BLaER1 (cell line): ENCODE measurements around the gene PNISR.
A peak's percentile ranks its signal among the peaks of the same experiment; 100 is the strongest.

Source experiments
- H3K27ac ChIP-seq: shearing (Covaris generic); formaldehyde crosslinking; 2 replicates; pipeline ENCODE4 v1.8.1; 2022
- H3K27me3 ChIP-seq: shearing (Covaris generic); formaldehyde crosslinking; 2 replicates; pipeline ENCODE4 v1.8.1; 2022
- H3K36me3 ChIP-seq: shearing (Covaris generic); formaldehyde crosslinking; 2 replicates; pipeline ENCODE4 v1.8.1; 2022
- H3K4me1 ChIP-seq: shearing (Covaris generic); formaldehyde crosslinking; 2 replicates; pipeline ENCODE4 v1.8.1; 2022
- H3K4me2 ChIP-seq: shearing (Covaris generic); formaldehyde crosslinking; 2 replicates; pipeline ENCODE4 v1.8.1; 2022
- H3K4me3 ChIP-seq: shearing (Covaris generic); formaldehyde crosslinking; 2 replicates; pipeline ENCODE4 v1.8.1; 2022
- H3K9ac ChIP-seq: shearing (Covaris generic); formaldehyde crosslinking; 2 replicates; pipeline ENCODE4 v1.8.1; 2022
- H3K9me3 ChIP-seq: shearing (Covaris generic); formaldehyde crosslinking; 2 replicates; pipeline ENCODE4 v1.8.1; 2022
- H4K20me1 ChIP-seq: shearing (Covaris generic); formaldehyde crosslinking; 2 replicates; pipeline ENCODE4 v1.8.1; 2022
- Cebpa-rat ChIP-seq: shearing (Covaris generic); IDR thresholded peaks from 2 replicates; pipeline ENCODE4 v1.8.1; 2022

PNISR gene

DNA sequence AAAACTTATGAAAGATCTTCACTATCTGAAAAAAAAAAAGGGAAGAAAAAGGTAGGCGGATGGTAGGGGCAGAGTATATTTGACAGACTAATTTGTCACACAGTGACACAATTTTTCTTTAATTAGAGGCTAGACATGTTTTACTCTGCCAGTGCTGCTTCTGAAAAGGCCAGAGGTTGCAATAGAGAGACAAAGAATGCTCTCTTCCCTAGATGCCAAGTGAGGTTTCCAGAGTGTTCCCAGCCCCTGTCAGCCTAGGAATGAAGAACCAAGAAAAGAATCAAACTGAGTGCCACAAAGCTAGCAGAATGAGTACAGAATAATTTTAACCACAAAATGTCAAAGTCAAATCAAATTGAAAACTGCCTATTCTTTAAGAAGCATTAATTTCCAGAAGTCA lies 13.0 kb downstream of the PNISR start:
- Histone ChIP-seq H3K27me3 (no peaks in the 10 kb centered on the region), H3K4me2 (no peak overlapping the region), H3K9me3 (no peaks in the 10 kb centered on the region), H3K4me3 (no peak overlapping the region), H4K20me1 (peaks cover 98% of the 10 kb centered on the region), H3K27ac (no peak overlapping the region), H3K9ac (no peak overlapping the region), H3K4me1 (no peaks in the 10 kb centered on the region), H3K36me3 (peaks cover 82% of the 10 kb centered on the region)
- TF ChIP-seq Cebpa-rat: no peak

DNA sequence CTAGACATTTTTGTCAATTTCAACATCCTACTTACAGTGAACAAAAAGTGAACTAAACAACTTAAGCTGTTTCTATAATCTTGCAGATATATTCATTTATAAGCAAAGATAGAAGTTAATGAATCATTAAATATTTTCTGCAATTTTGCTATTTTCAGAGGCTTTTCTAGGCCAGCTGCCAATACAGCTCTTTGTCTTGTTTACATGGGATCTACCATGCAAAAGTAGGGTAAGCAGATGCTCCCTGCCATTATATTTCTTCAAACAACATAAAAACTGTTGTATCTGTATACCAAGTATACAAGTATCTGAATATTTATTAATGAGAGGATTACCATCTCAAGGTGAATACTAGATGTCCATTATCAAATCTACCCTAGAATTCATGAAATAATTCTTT lies 15.4 kb downstream of the PNISR start:
- TF ChIP-seq Cebpa-rat: no peak
- Histone ChIP-seq H3K27me3 (no peaks in the 10 kb centered on the region), H4K20me1 (peaks cover 92% of the 10 kb centered on the region), H3K4me1 (no peaks in the 10 kb centered on the region), H3K9ac (no peak overlapping the region), H3K27ac (no peak overlapping the region), H3K4me2 (no peak overlapping the region), H3K4me3 (no peak overlapping the region), H3K36me3 (peaks cover 90% of the 10 kb centered on the region), H3K9me3 (no peaks in the 10 kb centered on the region)

DNA sequence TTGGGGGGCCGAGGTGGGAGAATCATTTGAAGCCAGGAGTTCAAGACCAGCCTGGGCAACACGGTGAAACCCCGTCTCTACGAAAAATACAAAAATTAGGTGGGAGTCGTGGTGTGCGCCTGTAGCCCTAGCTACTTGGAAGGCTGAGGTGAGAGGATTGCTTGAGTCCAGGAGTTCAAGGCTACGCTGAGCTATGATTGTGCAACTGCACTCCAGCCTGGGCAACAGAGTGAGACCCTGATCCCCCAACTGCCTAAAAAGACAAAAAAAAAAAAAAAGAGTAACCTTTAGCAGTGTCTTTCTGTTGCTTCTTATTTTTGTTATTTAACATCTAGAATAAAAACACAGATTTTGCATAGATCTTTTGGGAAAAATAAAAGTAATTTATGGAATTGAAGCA lies 18.0 kb downstream of the PNISR start:
- Histone ChIP-seq H3K9me3 (no peaks in the 10 kb centered on the region), H3K27me3 (no peaks in the 10 kb centered on the region), H4K20me1 (peaks cover 78% of the 10 kb centered on the region), H3K4me3 (no peak overlapping the region), H3K36me3 (peaks cover 90% of the 10 kb centered on the region), H3K9ac (no peak overlapping the region), H3K4me2 (no peak overlapping the region), H3K27ac (no peak overlapping the region), H3K4me1 (no peaks in the 10 kb centered on the region)
- no peak for TF ChIP-seq Cebpa-rat

DNA sequence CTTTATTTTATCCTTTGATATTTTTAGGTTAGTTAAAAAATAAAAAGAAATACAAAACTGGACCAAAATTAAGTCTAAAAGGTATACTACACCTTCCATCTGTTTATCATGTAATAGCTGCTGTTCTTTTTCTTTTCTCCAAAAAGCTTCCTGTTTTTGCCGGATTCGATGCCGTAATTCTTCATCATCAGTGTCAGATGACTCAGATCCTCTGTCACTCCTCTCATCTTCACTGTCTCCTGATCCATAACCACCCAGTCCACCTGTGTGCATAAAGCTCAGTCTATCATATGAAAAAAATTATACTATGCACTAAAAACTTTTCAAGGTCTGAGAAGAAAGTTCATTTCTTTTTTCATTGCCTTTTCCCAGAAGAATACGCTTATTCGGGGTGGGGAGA lies 22.7 kb downstream of the PNISR start:
- H3K27me3 ChIP-seq: no peaks in the 10 kb centered on the region
- H3K4me3 ChIP-seq: no peak overlapping the region
- peaks cover 81% of the 10 kb centered on the region for H3K36me3 ChIP-seq
- H3K4me1 ChIP-seq: no peaks in the 10 kb centered on the region
- H3K9ac ChIP-seq: no peak overlapping the region
- H3K9me3 ChIP-seq: no peaks in the 10 kb centered on the region
- H4K20me1 ChIP-seq: peaks cover 33% of the 10 kb centered on the region
- no peak for TF ChIP-seq Cebpa-rat
- no peak overlapping the region for H3K27ac ChIP-seq
- no peak overlapping the region for H3K4me2 ChIP-seq

DNA sequence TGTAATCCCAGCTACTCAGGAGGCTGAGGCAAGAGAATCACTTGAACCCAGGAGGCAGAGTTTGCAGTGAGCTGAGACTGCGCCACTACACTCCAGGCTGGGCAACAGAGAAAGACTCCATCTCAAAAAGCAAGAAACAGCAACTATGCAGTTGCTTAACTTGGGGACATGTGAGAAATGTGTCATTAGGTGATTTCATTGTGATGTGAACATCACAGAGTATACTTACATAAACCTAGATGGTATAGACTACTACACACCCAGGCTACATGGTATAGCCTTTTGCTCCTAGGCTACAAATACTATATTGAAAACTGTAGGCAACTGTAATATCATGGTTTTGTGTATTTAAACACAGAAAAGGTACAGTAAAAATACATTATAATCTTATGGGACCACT lies 27.8 kb downstream of the PNISR start:
- H3K36me3 ChIP-seq: peaks cover 42% of the 10 kb centered on the region
- peaks cover 12% of the 10 kb centered on the region for H3K4me1 ChIP-seq
- no peak overlapping the region for H3K4me3 ChIP-seq
- H3K9ac ChIP-seq: no peak overlapping the region
- H4K20me1 ChIP-seq: no peaks in the 10 kb centered on the region
- no peak overlapping the region for H3K4me2 ChIP-seq
- no peak overlapping the region for H3K27ac ChIP-seq
- no peaks in the 10 kb centered on the region for H3K9me3 ChIP-seq
- H3K27me3 ChIP-seq: no peaks in the 10 kb centered on the region
- TF ChIP-seq Cebpa-rat: no peak

DNA sequence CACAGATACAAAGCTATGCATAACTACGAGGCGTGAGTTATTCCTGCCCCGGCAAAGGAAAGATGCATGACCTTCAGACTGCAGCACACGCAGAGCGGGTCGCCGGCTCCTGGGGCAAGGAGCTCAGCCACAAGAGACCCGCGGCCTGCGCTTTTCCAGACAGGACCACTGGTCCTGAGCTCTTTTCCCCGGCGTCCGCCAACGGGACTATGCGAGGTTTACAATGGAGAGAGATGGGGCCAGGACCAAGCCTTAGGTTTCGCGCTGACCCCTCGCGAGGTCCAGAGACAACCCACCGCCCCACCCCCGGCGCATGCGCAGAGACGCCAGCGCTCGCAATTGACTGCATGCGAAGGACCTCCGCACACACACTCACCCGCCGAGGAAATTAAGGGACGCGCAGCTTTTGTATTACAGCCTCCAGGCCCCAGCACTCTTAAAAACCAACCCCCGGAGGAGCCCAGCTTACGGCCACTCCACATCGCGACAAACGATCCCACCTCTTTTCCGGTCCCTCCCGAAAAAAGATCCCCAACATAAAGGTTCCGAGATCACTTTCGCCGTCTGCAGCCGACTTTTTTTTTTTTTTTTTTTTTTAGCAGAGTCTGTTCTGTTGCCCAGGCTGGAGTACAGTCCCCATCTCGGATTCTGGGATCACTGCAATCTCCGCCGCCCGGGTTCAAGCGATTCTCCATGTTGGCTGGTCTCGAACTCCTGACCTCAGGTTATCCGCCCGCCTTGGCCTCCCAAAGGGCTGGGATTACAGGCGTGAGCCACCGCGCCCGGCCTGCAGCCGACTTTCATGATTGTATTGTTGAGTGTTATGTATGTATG lies 31.2 kb downstream of the PNISR start, which contains the start of gene COQ3:
Gene COQ3 (minus strand): TSS at position 498 of the 834 bp plus-strand sequence. CDS start 16 bp downstream, at position 482.
- Histone ChIP-seq H3K27ac (peak within 1 kb of the TSS; percentile 84), H3K4me2 (peak within 1 kb of the TSS; percentile 83), H3K4me3 (peak within 1 kb of the TSS; percentile 76), H3K4me1 (peaks cover 12% of the 10 kb centered on the region), H3K36me3 (peaks cover 13% of the 10 kb centered on the region; the same call in 1 of the 2 replicates), H3K9me3 (no peaks in the 10 kb centered on the region), H4K20me1 (no peaks in the 10 kb centered on the region), H3K27me3 (no peaks in the 10 kb centered on the region), H3K9ac (peak within 1 kb of the TSS; percentile 85)
- TF ChIP-seq Cebpa-rat: no peak

DNA sequence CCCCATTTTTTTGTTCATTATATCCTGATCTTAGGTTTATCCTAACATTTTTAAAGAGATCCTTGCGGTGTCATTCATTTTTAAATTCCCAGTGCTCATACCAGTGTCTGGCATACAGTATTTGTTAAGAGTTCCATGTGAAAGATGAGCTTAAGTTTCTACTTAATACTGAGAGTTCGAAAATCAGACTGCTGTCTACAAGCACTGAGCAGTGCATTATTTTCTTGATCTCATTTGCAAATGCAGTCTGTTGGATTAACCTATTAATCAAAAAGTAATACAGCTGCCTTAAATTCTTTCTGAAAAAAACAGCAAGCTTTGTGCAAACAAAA lies 31.8 kb downstream of the PNISR start:
- Histone ChIP-seq H3K4me1 (peaks cover 12% of the 10 kb centered on the region), H3K27me3 (no peaks in the 10 kb centered on the region), H3K36me3 (peaks cover 13% of the 10 kb centered on the region; the same call in 1 of the 2 replicates), H3K27ac (peak overlapping the region; percentile 84), H4K20me1 (no peaks in the 10 kb centered on the region), H3K4me2 (peak overlapping the region; percentile 83), H3K9ac (peak overlapping the region; percentile 85), H3K4me3 (peak overlapping the region; percentile 76), H3K9me3 (no peaks in the 10 kb centered on the region)
- no peak for TF ChIP-seq Cebpa-rat

DNA sequence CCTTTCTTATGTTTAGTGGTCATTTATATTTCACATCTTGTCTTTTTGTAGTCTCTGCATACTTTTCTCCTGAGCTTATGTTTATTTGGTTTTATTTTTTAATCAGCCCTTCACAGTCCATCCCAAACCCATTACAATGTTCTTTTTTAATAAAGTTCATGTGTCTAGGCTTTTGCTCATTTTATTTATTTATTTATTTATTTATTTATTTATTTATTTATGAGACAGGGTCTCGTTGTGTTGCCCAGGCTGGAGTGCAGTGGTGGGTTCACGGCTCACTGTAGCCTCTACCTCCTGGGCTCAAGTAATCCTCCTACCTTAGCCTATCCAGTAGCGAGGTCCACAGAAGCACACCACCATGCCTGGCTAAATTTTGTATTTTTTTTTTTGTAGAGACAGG lies 34.2 kb downstream of the PNISR start:
- TF ChIP-seq Cebpa-rat: no peak
- Histone ChIP-seq H4K20me1 (no peaks in the 10 kb centered on the region), H3K36me3 (no peaks in the 10 kb centered on the region)

DNA sequence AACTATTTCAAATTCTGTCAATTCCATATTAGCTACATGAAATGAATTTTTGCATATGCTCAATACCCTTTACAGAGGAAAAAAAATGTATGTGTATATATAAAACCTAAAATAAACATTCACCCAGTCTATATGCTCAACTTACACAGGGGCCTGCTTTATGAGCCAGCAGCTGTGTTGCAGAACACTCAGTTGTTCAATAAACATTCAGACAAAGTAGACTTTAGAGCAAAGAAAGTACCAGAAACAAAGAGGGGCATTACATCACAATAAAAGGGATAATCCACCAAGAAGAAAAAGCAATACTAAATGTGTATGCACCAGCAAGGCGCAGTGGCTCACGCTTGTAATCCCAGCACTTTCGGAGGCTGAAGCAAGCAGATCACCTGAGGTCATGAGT lies 40.6 kb downstream of the PNISR start:
- H3K27me3 ChIP-seq: no peaks in the 10 kb centered on the region
- no peaks in the 10 kb centered on the region for H3K9me3 ChIP-seq
- no peak overlapping the region for H3K27ac ChIP-seq
- no peak overlapping the region for H3K9ac ChIP-seq
- no peak for TF ChIP-seq Cebpa-rat
- H3K36me3 ChIP-seq: no peaks in the 10 kb centered on the region
- H3K4me2 ChIP-seq: no peak overlapping the region
- no peaks in the 10 kb centered on the region for H3K4me1 ChIP-seq
- H3K4me3 ChIP-seq: no peak overlapping the region
- no peaks in the 10 kb centered on the region for H4K20me1 ChIP-seq

More for the DNA sequence above, 34.2 kb downstream of the PNISR start:
- no peak overlapping the region for H3K9ac ChIP-seq
- H3K27ac ChIP-seq: no peak overlapping the region
- H3K4me3 ChIP-seq: no peak overlapping the region
- H3K4me1 ChIP-seq: peaks cover 12% of the 10 kb centered on the region
- no peak overlapping the region for H3K4me2 ChIP-seq
- no peaks in the 10 kb centered on the region for H3K27me3 ChIP-seq
- no peaks in the 10 kb centered on the region for H3K9me3 ChIP-seq

DNA sequence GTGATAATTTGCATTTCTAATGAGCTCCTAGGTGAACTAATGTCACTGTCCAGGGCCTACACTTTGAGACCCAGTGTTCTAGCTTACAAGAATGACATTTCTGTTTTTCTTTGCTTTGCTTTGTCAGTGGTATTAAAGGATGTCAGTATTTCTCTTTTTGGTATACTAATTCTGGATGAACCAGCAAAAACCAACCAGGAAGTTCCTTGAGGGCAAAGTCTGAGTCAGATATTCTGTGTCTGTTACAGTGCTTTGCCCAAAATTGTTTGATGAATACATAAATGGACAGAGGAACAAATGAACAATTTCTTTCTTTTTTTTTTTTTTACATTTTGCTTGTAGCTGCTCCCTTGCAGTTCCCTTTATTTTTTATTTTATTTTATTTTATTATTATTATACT lies 46.5 kb downstream of the PNISR start:
- Histone ChIP-seq H3K4me1 (no peaks in the 10 kb centered on the region), H3K36me3 (no peaks in the 10 kb centered on the region)

More for the DNA sequence above, 46.5 kb downstream of the PNISR start:
- H3K9ac ChIP-seq: no peak overlapping the region
- no peak for TF ChIP-seq Cebpa-rat
- H3K27ac ChIP-seq: no peak overlapping the region
- no peaks in the 10 kb centered on the region for H3K9me3 ChIP-seq
- H3K4me3 ChIP-seq: no peak overlapping the region
- H3K4me2 ChIP-seq: no peak overlapping the region
- no peaks in the 10 kb centered on the region for H3K27me3 ChIP-seq
- no peaks in the 10 kb centered on the region for H4K20me1 ChIP-seq
